Measurements from ENCODE around the gene TNK1.
"Not testable (repeated sequence)": the region's sequence is repeated elsewhere in the genome, so short reads cannot be mapped to it uniquely, and the experiment has no call there.

TNK1 gene

GRCh38 chr17:7380855-7381683, at the start of gene TNK1:
TSS of gene TNK1 (plus strand) at chr17:7381089. CDS start at chr17:7382927, 1,838 bp downstream.
- ATAC-seq (ENCODE audit: low read depth) (peak; percentile 71), DNase-seq (ENCODE audit: low spot score) (no peak)
- H3K4me1 ChIP-seq (ENCODE audit: insufficient read depth, poor library complexity, severe bottlenecking): peaks cover 2% of the 10 kb centered on the region
- H3K27ac ChIP-seq (ENCODE audit: poor library complexity, severe bottlenecking): peak within 1 kb of the TSS; percentile 27
- no peak for TF ChIP-seq CTCF (IDR thresholded peaks at IDR 0.05; ENCODE audit: poor library complexity, severe bottlenecking)
- no peaks in the 10 kb centered on the region for H3K9me3 ChIP-seq (ENCODE audit: severe bottlenecking)
- H3K27me3 ChIP-seq (ENCODE audit: insufficient read depth, poor library complexity, severe bottlenecking): no peaks in the 10 kb centered on the region
- peak within 1 kb of the TSS; percentile 44 for H3K4me3 ChIP-seq (ENCODE audit: severe bottlenecking)
- H3K36me3 ChIP-seq (ENCODE audit: low read depth): peaks cover 13% of the 10 kb centered on the region; the same call in 1 of the 2 replicates

GRCh38 chr17:7332111-7332510, 48.8 kb upstream of the TNK1 start:
- Histone ChIP-seq H3K9me3 (ENCODE audit: severe bottlenecking) (no peaks in the 10 kb centered on the region), H3K4me3 (ENCODE audit: severe bottlenecking) (no peak overlapping the region), H3K27me3 (ENCODE audit: insufficient read depth, poor library complexity, severe bottlenecking) (no peaks in the 10 kb centered on the region), H3K4me1 (ENCODE audit: insufficient read depth, poor library complexity, severe bottlenecking) (no peaks in the 10 kb centered on the region), H3K36me3 (ENCODE audit: low read depth) (no peaks in the 10 kb centered on the region), H3K27ac (ENCODE audit: poor library complexity, severe bottlenecking) (no peak overlapping the region)
- TF ChIP-seq CTCF (IDR thresholded peaks at IDR 0.05; ENCODE audit: poor library complexity, severe bottlenecking): no peak
- ATAC-seq (ENCODE audit: low read depth) (no peak), DNase-seq (ENCODE audit: low spot score) (peak; percentile 29)

GRCh38 chr17:7332600-7333069, 48.3 kb upstream of the TNK1 start:
- H3K27ac ChIP-seq (ENCODE audit: poor library complexity, severe bottlenecking); ATAC-seq (ENCODE audit: low read depth); H3K27me3 ChIP-seq (ENCODE audit: insufficient read depth, poor library complexity, severe bottlenecking); H3K4me1 ChIP-seq (ENCODE audit: insufficient read depth, poor library complexity, severe bottlenecking); H3K36me3 ChIP-seq (ENCODE audit: low read depth); DNase-seq (ENCODE audit: low spot score); H3K4me3 ChIP-seq (ENCODE audit: severe bottlenecking); H3K9me3 ChIP-seq (ENCODE audit: severe bottlenecking): not testable (repeated sequence)

- Histone ChIP-seq H3K4me1 (ENCODE audit: insufficient read depth, poor library complexity, severe bottlenecking) (no peaks in the 10 kb centered on the region), H3K27me3 (ENCODE audit: insufficient read depth, poor library complexity, severe bottlenecking) (no peaks in the 10 kb centered on the region), H3K9me3 (ENCODE audit: severe bottlenecking) (no peaks in the 10 kb centered on the region), H3K4me3 (ENCODE audit: severe bottlenecking) (no peak overlapping the region), H3K27ac (ENCODE audit: poor library complexity, severe bottlenecking) (no peak overlapping the region), H3K36me3 (ENCODE audit: low read depth) (no peaks in the 10 kb centered on the region)
- DNase-seq (ENCODE audit: low spot score): no peak
- no peak for TF ChIP-seq CTCF (IDR thresholded peaks at IDR 0.05; ENCODE audit: poor library complexity, severe bottlenecking)
- no peak for ATAC-seq (ENCODE audit: low read depth)
Observed at GRCh38 chr17:7334938-7335538, 45.9 kb upstream of the TNK1 start.

- not testable (repeated sequence) for H3K4me1 ChIP-seq (ENCODE audit: insufficient read depth, poor library complexity, severe bottlenecking); H3K36me3 ChIP-seq (ENCODE audit: low read depth); ATAC-seq (ENCODE audit: low read depth); H3K27me3 ChIP-seq (ENCODE audit: insufficient read depth, poor library complexity, severe bottlenecking); H3K4me3 ChIP-seq (ENCODE audit: severe bottlenecking); DNase-seq (ENCODE audit: low spot score); H3K9me3 ChIP-seq (ENCODE audit: severe bottlenecking); H3K27ac ChIP-seq (ENCODE audit: poor library complexity, severe bottlenecking)
Observed at GRCh38 chr17:7335765-7336164, 45.1 kb upstream of the TNK1 start.

Data from RWPE2 (cell line).